8988T (cell line): ENCODE measurements around the gene PMPCA.

Experiments
- DNase-seq: peaks from one replicate; pipeline ENCODE4 v3.0.0; 2011

PMPCA gene

DNA sequence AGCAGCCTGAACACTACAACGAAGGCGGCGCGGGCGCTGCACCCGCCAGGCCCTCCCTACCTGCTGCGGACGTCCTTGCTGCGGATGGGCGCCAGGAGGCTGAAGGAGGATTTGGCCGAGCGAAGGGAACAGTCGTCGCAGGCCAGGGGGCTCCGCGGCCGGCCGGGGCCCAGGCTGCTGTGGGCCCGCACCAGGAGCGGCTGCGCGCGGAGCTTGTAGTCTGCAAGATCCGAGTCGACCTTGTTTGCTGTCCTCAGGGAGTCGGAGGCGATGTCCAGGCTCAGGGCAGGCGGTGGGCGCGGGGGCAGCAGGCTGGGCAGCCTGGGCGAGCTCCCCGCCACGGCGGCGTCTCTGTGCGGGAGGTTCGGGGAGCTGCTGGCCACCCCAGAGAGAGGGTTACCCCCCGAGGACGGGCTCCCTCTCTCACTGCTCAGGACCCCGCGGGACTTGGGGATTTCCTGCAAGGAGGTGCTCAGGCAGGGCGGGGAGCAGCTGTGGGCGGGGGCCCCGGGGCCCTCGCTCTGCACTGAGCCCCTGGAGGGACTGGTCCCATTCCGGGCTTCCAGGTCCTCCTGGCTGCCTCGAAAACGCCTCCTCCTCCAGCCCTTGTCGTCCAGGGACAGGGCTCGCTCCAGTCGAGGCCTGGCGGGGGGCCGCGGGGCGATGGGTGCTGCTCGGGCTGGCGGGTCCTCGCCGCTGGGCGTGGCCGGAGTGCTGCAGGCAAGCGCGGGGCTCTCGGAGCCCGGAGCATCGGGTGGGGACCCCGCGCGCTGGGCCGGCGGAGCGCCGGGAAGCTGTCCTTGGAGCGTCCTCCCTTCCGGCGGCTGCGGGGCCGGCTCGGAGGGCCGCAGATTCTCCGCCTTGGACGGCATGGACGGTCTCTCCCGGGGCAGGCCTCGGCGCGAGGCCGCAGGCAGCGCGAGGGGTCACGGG lies 28.4 kb downstream of the PMPCA start:
- DNase-seq, result peak; percentile 67

DNA sequence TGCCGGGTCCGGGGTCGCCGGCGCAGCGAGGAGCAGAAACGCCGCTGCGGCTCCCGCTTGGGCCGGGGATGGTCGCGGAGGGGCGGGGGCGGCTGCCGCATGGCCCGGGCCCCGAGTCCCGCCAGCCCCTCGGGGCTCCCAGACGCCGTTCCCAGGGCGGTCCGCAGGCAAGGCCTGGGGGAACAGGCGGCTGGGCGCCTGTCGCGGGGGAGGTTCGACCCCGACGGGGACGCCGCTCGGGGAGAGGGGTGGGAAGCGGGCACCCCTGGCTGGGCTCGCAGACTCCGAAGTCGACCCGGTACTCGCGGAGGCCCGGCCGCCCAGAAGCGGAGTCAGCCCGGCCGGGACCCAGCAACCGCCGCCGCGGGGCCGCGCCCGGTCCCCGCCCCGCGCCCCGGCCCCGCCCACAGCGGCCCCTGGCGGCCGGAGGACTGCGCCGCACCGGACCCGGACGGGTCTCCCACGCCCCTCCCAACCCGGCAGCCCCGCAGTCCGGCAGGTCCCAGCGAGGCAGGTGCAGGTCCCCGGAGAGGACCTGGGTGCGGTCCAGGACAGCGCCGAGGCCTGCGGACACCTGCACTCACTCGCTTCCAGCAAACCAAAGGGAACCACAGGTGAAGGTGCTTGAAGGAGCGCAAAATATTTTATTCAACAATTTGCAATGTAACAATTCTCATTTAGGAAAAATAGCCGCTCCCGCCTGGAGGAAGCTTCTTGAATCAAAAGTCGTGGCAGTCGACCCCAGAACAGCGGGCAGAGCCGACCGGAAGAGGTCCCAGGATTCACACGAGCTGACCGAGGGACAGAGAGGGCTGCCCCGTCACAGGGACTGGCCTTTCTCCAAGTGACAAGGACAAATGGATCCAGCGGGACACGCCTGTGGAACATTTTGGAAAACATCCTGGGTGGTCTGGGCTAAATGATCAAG lies 29.3 kb downstream of the PMPCA start, which contains the start of gene INPP5E:
TSS of gene INPP5E (minus strand) at position 365 of the 928 bp plus-strand sequence. CDS start 426 bp downstream, outside the sequence.
- peak; percentile 95 for DNase-seq

DNA sequence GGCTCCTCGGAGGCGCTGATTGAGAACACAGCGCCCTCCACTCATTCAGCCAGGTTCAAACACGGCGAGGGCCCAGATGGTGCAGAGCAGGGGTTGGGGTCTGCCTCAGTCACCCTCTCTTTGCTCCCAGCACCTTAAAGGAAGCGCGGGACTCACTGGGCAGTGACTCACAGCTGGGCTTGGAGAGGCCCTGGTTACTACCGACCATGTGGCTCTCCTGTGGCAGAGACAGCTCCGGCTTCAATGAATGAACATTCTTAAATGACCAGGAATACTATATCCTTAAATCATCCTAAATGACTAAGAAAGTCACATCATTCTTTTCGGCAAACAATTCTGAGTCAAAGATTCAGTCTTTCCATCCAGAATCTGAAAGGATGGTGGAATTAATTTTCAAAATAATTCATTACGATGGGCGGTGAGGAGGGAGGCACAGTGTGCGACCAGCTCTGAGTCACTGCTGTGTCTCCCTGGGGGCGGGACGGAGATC lies 30.8 kb downstream of the PMPCA start:
- no peak for DNase-seq

DNA sequence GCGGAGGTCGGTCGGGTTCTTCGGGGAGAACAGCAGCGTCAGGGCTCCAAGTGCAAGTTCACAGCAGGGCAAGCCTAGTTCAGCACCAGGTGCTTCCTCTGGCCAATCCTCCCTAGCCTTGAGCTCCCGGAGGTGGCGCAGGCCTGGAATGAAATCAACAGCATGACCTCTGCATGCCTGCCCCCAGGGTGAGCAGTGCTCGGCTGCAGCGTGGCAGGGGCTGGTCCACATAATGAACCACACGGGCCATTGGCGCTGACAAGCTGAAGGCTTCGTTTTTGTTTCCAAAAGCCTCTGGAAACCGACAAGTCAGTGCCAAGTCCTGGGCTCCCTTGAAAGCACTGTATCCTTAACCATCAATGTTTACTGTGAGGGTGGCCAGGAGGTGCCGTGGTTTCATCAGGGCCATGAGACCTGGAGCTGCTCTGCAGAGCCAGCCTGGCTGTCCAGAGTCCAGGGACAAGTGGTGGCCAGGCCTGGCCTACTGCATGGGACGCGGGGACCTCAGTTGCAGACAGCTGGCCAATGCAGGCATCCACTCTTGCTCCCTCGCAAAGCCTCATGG lies 31.3 kb downstream of the PMPCA start:
- no peak for DNase-seq

DNA sequence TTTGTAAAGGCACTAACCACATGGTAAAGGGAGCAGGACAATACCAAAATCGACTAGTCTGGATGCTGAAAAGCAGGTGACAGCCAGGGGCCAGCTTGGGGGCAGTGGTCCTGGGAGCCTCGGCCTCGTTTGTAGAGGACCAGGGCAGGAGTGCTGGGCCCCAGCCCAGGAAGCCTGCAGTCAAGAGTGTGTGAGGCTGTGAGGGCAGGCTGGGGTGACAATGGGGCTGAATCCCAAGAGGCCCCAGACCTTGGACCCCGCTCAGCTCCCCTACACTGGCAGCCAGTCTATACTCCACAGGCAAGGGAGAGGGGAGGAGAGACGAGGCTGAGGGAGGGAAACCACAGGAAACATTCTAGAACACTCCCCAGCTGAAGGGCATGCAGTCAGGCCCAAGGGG lies 31.8 kb downstream of the PMPCA start:
- DNase-seq, result no peak

DNA sequence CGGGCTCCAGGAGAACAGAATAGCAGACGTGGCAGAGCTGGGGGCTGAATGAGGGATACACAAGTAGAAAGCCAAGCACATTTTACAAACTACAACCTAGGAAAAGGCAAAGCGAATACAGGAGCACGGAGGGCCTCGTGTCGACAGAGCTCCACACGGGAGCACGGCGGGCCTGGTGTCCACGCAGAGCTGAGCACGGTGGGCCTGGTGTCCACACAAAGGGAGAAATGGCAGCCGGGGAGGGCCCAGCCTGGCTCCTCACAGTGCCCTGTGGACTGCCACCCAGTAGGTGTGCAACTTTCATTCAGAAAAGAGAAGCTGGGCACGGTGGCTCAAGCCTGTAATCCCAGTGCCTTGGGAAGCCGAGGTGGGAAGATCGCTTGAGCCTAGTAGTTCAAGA lies 32.6 kb downstream of the PMPCA start:
- no peak for DNase-seq

DNA sequence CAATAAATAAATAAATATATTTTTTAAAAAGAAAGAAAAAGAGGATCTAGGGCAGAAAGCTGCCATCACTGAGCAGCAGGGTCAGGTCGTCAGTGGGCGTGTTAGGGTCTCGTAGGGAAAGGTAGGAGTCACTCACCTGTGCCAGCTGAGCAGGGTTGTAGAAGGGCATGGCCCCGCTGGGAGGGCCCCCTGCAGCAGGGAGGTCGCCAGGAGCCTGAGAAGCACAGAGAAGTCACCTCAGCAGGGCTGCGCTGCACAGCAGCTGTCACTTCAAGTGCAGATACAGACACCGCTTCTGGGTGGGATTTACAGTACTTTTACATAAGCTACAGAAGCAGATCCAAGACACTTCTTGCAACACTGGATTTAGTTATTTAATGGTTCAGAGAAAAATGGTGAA lies 33.2 kb downstream of the PMPCA start:
- no peak for DNase-seq

DNA sequence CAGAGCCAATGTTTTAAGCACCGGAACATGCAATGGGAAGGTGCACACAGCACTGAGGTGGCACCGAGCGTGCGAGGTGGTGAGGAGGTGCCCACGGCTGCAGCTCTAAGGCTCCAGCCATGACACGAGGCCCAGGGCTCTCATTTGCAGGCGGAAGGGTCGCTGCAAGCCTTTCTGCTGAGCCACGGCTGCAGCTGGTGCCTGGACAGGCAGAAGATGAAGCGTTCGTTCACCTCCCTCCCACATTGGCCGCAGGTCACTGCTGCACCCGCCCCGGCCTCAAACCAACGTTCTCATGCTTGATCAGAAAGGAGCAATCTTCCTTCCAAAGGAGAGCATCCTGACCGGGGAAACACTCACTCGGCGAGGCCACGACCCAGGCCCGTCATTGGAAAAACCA lies 33.6 kb downstream of the PMPCA start:
- DNase-seq, result no peak

DNA sequence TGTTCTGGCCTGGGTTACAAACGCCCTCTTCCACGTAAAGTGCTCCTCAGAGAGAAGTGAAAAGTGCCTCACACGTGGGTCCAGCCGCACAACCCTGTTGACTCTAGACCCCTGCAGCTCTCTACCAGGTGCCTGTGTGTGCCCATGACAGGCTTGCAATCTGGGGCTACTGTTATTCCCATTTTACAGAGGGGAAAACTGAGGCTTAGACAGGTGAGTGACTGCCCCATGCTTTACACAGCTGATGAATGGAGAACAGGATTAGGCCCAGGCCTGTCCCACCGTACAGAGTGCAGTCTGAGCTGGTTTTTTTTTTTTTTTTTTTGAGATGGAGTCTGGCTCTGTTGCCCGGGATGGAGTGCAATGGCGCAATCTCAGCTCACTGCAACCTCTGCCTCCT lies 35.3 kb downstream of the PMPCA start:
- DNase-seq, result no peak

DNA sequence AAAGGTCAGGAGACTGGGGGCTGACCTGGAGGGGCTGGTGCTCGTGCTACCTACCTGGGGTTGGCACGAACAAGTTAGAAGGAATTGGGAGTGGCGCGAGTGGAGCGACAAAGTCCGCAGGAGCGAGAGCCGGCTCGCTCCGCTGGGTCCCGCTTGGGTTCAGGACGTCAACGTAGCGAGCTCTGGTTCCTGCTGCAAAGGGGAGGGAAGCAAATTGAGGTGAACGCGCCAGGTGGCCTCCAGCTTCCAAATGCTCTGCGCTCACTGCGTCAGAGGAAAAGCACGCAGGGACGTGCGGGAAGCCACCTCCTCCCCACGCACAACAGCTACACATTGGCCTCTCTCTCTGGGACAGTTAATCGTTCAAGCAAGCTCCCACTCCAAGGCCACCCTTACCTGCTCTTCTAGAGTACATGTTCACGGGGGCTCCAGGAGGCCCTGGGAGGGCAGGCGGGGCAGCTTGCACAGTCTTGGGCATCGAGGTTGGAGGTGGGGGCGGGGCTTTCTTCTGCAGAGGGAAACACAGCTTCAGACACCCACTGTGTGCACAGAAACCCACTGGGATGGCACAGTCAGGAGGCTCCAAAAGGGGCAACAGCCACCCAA lies 36.8 kb downstream of the PMPCA start:
- DNase-seq, result no peak

DNA sequence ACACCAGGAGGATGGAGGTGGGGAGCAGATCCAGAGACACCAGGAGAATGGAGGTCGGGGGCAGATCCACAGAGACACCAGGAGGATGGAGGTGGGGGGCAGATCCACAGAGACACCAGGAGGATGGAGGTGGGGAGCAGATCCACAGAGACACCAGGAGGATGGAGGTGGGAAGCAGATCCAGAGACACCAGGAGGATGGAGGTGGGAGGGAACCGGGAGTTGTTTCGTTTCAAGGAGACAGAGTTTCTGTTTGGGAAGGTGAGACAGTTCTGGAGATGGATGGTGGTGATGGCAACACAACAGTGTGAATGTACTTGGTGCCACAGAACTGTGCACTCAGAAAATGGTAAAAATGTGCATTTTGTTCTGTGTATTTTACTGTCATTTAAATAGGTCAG lies 38.2 kb downstream of the PMPCA start:
- DNase-seq, result no peak

DNA sequence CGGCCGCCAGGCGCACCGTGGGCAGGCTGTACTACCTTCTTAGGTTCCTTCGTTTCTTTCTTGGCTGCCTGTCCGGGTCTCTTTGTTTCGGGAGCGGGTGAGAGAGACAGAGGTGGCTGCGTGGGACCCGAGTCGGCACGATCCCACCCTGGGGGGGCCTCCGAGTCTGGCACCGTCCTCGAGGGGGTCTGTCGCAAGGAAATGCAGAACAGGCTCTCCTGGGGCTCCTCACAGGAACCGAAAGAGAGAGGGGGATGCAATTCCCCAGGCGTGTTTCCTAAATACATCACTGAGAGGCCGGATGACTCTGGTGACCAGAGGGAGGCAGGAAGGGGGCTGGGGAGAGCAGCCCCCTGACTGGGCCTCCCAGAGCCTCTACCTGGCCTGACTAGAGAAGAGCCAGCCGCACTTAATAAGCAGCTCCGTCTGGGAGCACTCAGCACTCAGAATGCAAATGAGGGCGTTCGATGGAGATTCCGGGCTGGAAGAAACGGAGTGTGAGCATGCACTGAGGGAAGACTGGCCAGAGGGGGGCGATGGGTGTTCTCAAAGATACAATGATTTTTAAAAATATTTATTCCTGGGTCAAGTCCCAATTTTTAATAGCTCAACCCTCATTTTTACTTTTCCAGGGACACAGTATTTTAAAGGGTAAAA lies 40.9 kb downstream of the PMPCA start:
- no peak for DNase-seq

DNA sequence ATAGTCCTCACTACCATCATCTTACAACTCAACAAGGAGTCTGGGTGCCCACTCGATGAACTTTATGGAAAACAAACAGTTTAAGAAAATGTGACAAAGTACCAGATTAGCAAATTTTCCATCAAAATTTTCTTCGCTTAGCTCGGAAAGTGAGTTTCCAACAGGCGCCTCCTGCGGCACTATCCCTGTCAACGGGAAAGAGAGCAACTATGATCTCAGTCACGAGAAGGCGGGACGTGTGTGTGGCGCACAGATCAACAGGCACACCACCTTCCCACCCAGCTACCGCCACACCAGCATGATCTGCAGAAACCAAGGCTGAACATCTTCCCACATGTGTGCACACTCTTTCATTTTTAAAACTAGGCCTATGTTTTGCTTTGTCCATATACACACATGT lies 42.9 kb downstream of the PMPCA start:
- DNase-seq, result no peak

DNA sequence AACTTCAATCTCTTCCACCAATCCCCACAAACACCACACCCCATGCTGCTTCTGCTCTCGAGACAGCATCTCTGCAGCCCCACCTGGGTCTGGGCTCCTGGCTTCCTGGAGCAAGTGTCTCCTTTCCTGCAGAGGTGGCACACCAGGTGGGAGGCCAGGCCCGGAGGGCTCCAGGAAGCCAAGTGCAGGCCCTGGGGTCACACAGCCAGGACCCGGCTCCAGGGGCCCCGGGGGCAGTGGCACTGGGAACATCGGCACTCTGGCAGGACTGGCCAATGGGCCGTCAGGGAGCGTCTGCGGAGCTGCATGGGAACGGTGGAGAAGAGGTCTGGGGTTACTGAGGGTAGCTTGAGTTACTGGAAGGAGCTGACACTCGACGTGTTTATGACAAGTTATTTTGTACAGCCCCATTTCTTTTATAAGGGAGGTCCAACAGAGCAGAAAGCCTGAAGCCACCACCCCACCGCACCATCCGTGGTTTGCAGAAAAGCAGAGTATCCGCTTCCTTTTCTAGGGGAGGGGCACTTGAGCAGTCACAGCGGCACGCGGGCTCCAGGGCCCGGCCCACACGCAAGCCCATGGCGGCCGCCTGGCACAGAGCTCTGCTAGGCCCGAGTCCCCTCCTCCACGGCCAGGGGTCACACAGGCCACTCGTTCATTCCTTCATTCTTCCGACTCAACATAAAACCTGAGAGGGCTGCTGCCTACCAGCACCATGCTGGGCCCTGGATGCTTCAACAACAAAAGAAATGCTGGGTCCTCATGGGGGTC lies 43.8 kb downstream of the PMPCA start:
- DNase-seq, result no peak

DNA sequence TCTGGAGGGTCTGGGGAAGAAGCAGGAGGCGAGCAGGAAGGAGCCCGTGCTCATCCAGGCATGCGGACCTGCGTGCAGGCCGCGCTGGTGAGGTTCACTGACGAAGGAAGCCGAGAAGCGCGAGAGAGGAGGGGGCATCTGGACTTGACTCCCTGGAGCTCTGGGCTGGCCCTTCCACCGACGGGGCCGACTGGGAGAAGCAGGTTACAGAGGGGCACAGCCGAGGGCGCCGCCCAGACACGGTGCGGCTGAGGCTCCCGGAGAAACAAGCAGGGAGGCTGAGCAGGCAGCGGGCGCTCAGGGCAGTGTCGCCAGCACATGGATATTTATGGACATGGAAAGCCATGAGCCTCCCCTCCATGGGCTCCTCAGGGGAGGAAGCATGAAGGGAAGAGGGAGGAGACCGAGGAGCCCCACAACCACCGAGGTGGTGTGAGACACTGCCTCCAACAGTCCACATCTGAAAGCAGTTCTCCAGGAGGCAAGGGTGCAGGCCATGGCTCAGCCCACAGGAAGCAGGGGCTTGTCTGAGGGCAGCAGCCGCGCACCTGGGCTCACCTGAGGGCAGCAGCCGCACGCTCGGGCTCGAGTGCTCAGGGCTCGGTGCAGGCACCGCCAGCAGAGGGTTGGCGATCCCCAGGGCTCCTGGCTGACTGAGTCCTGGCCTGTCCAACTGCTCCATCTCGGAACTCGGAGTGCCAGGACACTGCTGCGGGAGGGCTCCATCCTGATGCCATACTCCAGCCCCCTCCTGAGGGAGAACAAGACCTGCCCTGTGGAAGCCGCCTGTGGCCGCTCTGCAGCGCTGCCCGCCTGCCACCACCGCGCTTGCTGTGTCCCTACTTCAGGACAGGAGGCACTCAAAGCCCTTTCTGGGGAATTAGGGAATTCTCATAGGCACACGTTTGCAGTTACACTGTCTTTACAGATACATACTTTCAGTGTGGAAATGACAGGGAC lies 44.9 kb downstream of the PMPCA start:
- no peak for DNase-seq

DNA sequence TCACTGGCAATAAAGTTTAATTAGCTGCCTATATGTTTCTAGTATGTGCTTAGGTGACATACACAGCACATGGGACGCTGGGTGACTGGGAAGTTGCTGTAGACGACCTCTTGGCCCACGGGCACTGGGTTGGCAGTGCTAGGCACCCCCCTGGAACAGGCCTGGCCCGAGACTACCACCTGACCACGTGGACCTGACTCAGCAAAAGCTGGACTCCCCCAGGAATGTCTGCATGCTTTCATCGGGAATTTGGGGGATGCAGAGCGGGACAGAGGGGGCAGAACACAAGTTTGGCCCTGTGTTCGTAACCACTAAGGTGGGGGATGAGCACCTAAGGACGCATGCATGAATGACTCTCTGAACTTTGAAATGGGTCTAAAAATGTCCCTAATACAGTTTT lies 45.8 kb downstream of the PMPCA start:
- DNase-seq, result no peak

DNA sequence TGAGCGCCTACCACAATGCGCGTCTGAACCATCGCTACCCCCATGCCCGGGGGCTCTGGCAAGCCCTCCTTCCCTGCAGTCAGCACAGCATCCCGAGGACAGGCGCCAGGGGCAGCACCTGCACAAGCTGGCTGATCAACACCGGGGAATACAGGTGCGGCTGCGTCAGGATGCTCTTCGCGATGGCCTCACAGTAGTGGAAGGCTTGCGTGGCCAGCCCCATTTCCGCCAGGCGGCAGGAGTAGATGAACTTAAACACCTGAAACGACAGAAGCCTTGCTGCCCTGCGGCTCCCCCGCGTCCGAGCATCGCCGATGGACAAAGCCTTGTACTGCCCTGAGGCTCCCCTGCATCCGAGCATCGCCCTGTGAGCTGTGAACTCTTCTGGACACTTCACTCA lies 46.9 kb downstream of the PMPCA start:
- no peak for DNase-seq

DNA sequence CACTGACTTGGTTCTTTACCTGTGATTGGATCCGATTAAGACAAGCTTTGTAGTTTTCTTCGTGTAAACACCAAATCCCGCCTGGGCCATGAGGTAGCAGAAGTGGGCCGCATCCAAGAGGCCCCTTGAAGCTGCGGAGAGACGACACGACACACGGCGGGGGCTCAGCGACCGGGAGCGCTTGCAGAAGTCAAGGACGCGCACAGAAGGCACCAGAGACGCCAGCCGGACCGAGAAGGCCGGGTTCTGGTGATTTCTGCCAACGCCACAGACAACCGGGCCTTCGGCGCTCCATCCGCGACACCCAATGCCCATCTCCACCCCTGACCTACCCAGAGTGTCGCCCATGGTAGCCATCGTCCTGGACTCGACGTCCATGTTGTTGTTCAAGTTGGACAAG lies 49.0 kb downstream of the PMPCA start:
- no peak for DNase-seq

DNA sequence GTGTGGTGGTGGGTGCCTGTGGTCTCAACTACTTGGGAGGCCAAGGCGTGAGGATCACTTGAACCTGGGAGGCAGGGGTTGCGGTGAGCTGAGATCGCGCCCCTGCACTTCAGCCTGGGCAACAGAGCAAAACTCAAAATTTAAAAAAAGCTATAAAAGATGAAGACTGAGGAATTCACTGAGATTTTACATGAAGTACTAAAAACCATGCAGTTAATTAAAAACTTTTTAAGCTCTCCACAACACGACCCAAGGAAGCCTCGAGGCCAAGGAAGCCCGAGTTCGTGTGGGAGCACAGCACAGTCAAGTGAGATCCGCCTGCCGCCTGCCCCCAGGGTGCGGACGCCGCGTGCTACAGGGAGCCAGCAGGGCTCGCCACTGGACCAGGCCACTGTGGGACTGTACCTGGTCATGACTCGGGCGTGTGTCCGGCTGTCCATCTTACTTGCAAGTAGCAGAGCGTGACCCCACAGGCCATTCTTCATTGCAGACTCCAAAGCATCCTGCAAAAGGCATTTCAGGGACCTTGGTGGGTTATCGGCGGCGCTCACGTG lies 50.4 kb downstream of the PMPCA start:
- DNase-seq, result no peak

DNA sequence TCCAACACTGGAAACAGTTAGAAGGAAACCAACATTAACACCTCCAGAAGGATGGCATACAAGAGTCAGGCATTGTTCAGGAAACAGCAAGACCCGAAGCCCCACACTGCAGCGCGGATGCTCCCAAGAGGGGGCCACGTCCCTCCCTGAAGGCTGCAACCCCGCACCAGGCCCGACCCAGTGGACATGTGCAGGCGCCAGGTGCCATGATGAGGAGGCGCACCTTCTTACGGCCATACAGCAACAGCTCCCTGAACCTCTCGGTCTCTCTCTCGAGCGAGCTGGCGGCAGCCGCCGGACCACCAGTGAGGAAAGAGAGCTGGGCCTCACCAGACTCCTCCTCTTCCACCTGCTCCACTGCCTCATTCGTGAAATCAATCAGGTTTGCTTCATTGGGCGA lies 52.2 kb downstream of the PMPCA start:
- DNase-seq, result no peak
